Neuronal stem cell (in vitro differentiated cells): ENCODE measurements around the gene CDHR4.
A peak's percentile ranks its signal among the peaks of the same experiment; 100 is the strongest.

Source experiments
- DNase-seq: peaks from one replicate; pipeline ENCODE4 v3.0.0-alpha.2; 2013; ENCODE audit warnings: low spot score
- H2AFZ ChIP-seq: one replicate; pipeline ENCODE4 v1.6.1; 2013; ENCODE audit warnings: mild to moderate bottlenecking, low read length, inconsistent platforms
- H2AK5ac ChIP-seq: 2 replicates; pipeline ENCODE4 v1.6.1; 2013; ENCODE audit warnings: low read depth, mild to moderate bottlenecking, inconsistent platforms, low read length, moderate library complexity, mixed read lengths
- H2BK120ac ChIP-seq: 2 replicates; pipeline ENCODE4 v1.6.1; 2013; ENCODE audit warnings: low read depth, mild to moderate bottlenecking, inconsistent platforms, low read length, moderate library complexity, mixed read lengths
- H2BK12ac ChIP-seq: one replicate; pipeline ENCODE4 v1.6.1; 2013; ENCODE audit warnings: low read length, inconsistent platforms
- H2BK15ac ChIP-seq: 2 replicates; pipeline ENCODE4 v1.6.1; 2013; ENCODE audit warnings: mild to moderate bottlenecking, low read length, inconsistent platforms, mixed read lengths
- H2BK5ac ChIP-seq: one replicate; pipeline ENCODE4 v1.6.1; 2013; ENCODE audit warnings: inconsistent platforms, mild to moderate bottlenecking, low read length, moderate library complexity
- H3K14ac ChIP-seq: one replicate; pipeline ENCODE4 v1.6.1; 2013; ENCODE audit warnings: low read length, inconsistent platforms
- H3K18ac ChIP-seq: 2 replicates; pipeline ENCODE4 v1.6.1; 2013; ENCODE audit warnings: low read length, inconsistent platforms
- H3K23ac ChIP-seq: 2 replicates; pipeline ENCODE4 v1.6.1; 2013; ENCODE audit warnings: low read depth, mild to moderate bottlenecking, mixed read lengths, low read length, inconsistent platforms; ENCODE audit not compliant: poor library complexity
- H3K27ac ChIP-seq: replicated peaks from 3 replicates; pipeline ENCODE4 v1.5.1; 2013; ENCODE audit warnings: low read length, inconsistent platforms
- H3K27me3 ChIP-seq, 3 experiments: 2 replicates each; pipeline ENCODE4 v1.6.1; 2013; ENCODE audit warnings: low read length in 3 of 3, mild to moderate bottlenecking in 2 of 3, inconsistent platforms in 1 of 3, low read depth in 1 of 3, mixed read lengths in 1 of 3, moderate library complexity in 1 of 3; ENCODE audit not compliant: control insufficient read depth in 3 of 3, insufficient read depth in 3 of 3
- H3K36me3 ChIP-seq, 2 donors: replicated peaks in 1 of 2; 2 replicates each; pipeline ENCODE4 v1.6.1; 2013; ENCODE audit warnings: low read length in 2 of 2; ENCODE audit not compliant: control insufficient read depth in 2 of 2, insufficient read depth in 2 of 2
- H3K4ac ChIP-seq: 2 replicates; pipeline ENCODE4 v1.6.1; 2013; ENCODE audit warnings: inconsistent platforms, mild to moderate bottlenecking, low read length, moderate library complexity
- H3K4me1 ChIP-seq, 2 donors: 1 replicate in 1 of 2; 2 replicates in 1 of 2; pipeline ENCODE4 v1.6.1; 2013; ENCODE audit warnings: low read length in 2 of 2, low read depth in 1 of 2; ENCODE audit not compliant: control insufficient read depth in 2 of 2, insufficient read depth in 1 of 2
- H3K4me2 ChIP-seq: one replicate; pipeline ENCODE4 v1.6.1; 2013; ENCODE audit warnings: mild to moderate bottlenecking, low read length, inconsistent platforms; ENCODE audit not compliant: insufficient read depth, poor library complexity, severe bottlenecking
- H3K4me3 ChIP-seq, 2 donors: 2 replicates each; pipeline ENCODE4 v1.5.1; 2013; ENCODE audit warnings: low read length in 2 of 2, mild to moderate bottlenecking in 2 of 2, inconsistent platforms in 1 of 2, moderate library complexity in 1 of 2
- H3K79me1 ChIP-seq: one replicate; pipeline ENCODE4 v1.6.1; 2013; ENCODE audit warnings: low read depth, mild to moderate bottlenecking, inconsistent platforms, low read length, moderate library complexity
- H3K9ac ChIP-seq: one replicate; pipeline ENCODE4 v1.6.1; 2013; ENCODE audit warnings: mild to moderate bottlenecking, low read depth, low read length, inconsistent platforms; ENCODE audit not compliant: poor library complexity
- H3K9me3 ChIP-seq, 2 donors: replicated peaks in 1 of 2; 2 replicates each; pipeline versions ENCODE3 to v1.6.1; 2013; ENCODE audit warnings: low read length in 2 of 2, mild to moderate bottlenecking in 2 of 2, inconsistent platforms in 1 of 2, low read depth in 1 of 2, mixed read lengths in 1 of 2, moderate library complexity in 1 of 2; ENCODE audit not compliant: control insufficient read depth in 2 of 2, insufficient read depth in 1 of 2
- H4K8ac ChIP-seq: one replicate; pipeline ENCODE4 v1.6.1; 2013; ENCODE audit warnings: low read depth, mild to moderate bottlenecking, inconsistent platforms, low read length, moderate library complexity
- H4K91ac ChIP-seq: one replicate; pipeline ENCODE4 v1.6.1; 2013; ENCODE audit warnings: low read length, low read depth, mild to moderate bottlenecking, inconsistent platforms; ENCODE audit not compliant: poor library complexity
- WGBS, 2 donors: extraction: QIAGEN DNeasy Blood & Tissue Kit; methylation state at CpG; one replicate each; pipeline ENCODE4 v1.1.7; 2013; ENCODE audit warnings: missing lambda C conversion rate in 2 of 2, mixed read lengths in 1 of 2; ENCODE audit not compliant: insufficient read length in 2 of 2, insufficient replicate concordance in 1 of 2; ENCODE audit errors: extremely low coverage in 2 of 2; 5-methylcytosine and 5-hydroxymethylcytosine counted together

Gene CDHR4

DNA sequence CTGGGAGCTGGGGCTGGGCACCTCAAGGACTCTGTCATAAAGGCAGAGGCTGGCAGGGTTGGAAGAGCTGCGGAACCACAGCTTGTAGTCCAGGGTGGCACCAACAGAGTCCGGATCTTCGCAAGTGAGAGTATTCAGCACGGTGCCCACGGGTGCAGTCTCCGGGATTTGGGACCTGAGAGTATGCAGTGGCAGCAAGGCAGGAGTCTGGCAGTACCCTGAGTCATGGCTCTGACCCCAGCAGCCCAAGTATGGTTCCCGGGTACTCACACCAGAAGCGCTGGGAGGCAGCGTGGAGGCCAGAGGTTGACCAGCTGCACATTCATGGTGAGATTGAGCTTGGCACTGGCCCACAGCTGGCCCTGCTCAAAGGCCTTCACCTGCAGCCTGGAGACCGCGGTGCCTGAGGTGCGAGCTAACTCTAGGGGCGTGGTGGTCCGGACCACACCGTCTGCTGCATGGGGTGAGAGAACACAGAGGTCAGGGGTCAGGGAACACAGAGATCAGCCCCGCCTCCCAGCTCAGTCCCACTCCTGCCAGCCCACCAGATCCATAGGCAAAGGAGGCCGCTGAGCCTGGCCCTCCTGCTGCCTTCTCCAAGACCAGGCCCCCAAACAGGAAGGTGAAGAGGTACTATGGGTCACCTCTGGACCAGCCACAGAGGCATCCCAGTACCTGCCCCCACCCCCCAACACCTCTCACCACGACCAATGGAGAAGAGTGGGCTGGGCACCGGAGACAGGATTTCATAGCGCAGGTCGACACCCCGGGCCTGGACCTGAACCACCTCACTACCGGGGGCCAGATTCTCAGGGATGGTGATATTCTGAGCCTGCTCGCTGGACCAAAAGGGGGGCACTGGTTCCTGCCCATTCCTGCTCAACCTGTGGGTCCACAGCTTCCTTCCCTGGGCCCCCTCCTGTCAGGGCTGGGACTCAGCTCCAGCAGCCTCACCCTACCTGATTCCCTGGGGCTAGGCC, 4.5 kb downstream of the CDHR4 start:
- H4K8ac ChIP-seq: no peak overlapping the region
- no peak overlapping the region for H3K14ac ChIP-seq
- H3K4ac ChIP-seq: peak overlapping the region; percentile 68
- H3K18ac ChIP-seq: peak overlapping the region; percentile 40
- peak overlapping the region; percentile 3 for H2AFZ ChIP-seq
- peak overlapping the region; percentile 40 for H2AK5ac ChIP-seq
- DNase-seq: no peak
- no peak overlapping the region for H3K23ac ChIP-seq
- H2BK15ac ChIP-seq: peak overlapping the region; percentile 54
- H3K4me1 ChIP-seq: peaks cover 6 to 8% of the 10 kb centered on the region in 2 donors
- no peak overlapping the region for H2BK12ac ChIP-seq
- no CpG with 5 or more reads among the region's 24 CpGs for WGBS, 2 donors
- no peak overlapping the region for H3K4me3 ChIP-seq
- no peak overlapping the region for H2BK5ac ChIP-seq
- no peaks in the 10 kb centered on the region for H3K36me3 ChIP-seq
- no peak overlapping the region for H3K4me2 ChIP-seq
- H3K79me1 ChIP-seq: no peaks in the 10 kb centered on the region
- no peak overlapping the region for H3K27ac ChIP-seq
- peaks cover 0 to 23% (median 0%) of the 10 kb centered on the region in 3 experiments for H3K27me3 ChIP-seq
- H4K91ac ChIP-seq: no peak overlapping the region
- peak overlapping the region; percentile 57 for H3K9ac ChIP-seq
- H3K9me3 ChIP-seq: no peaks in the 10 kb centered on the region
- no peak overlapping the region for H2BK120ac ChIP-seq

DNA sequence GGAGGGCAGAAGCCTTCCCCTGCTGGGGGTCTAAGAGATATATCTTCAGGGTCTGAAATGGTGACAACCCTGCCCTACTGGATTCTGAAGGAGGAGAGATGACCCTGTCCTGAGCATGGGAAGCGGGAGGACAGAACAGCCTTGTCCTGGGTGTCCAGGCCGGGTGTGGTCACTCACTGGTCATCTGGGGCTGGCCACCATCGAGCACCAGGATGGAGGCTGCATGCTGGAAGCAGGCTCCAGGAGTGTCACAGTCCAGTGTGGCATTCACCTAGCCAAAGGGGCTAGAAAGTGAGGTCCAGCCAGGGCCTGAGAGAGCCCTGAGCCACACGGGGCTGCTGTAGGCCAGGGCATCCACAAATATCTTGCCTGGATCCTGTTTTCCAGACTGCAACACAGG, 5.2 kb downstream of the CDHR4 start:
- Histone ChIP-seq H2AFZ (no peak overlapping the region), H3K27me3 (peaks cover 0 to 23% (median 0%) of the 10 kb centered on the region in 3 experiments), H3K4me3 (no peak overlapping the region), H3K18ac (no peak overlapping the region), H3K9me3 (no peaks in the 10 kb centered on the region), H2BK120ac (no peak overlapping the region), H2BK12ac (no peak overlapping the region), H3K79me1 (no peaks in the 10 kb centered on the region), H3K4ac (no peak overlapping the region), H3K9ac (no peak overlapping the region), H2BK15ac (peak overlapping the region; percentile 4), H2AK5ac (no peak overlapping the region), H3K4me2 (no peak overlapping the region), H4K91ac (no peak overlapping the region), H2BK5ac (no peak overlapping the region), H3K23ac (no peak overlapping the region), H4K8ac (no peak overlapping the region), H3K36me3 (no peaks in the 10 kb centered on the region), H3K4me1 (peaks cover 7 to 8% of the 10 kb centered on the region in 2 donors), H3K27ac (no peak overlapping the region), H3K14ac (no peak overlapping the region)
- no peak for DNase-seq
- no CpG with 5 or more reads among the region's 4 CpGs for WGBS, 2 donors

GRCh38 chr3:49793486-49794085, 6.1 kb downstream of the CDHR4 start:
- Histone ChIP-seq H3K27ac (no peak overlapping the region), H3K23ac (peak overlapping the region; percentile 34), H2AK5ac (no peak overlapping the region), H3K9me3 (no peaks in the 10 kb centered on the region), H4K8ac (no peak overlapping the region), H3K36me3 (no peaks in the 10 kb centered on the region), H2BK12ac (no peak overlapping the region), H3K14ac (no peak overlapping the region), H2AFZ (no peak overlapping the region), H3K9ac (no peak overlapping the region), H2BK5ac (no peak overlapping the region), H2BK15ac (no peak overlapping the region), H2BK120ac (no peak overlapping the region), H3K4ac (no peak overlapping the region), H3K4me1 (peaks cover 7 to 8% of the 10 kb centered on the region in 2 donors), H3K79me1 (no peaks in the 10 kb centered on the region), H3K27me3 (peaks cover 0 to 16% (median 0%) of the 10 kb centered on the region in 3 experiments), H4K91ac (no peak overlapping the region), H3K4me2 (no peak overlapping the region), H3K18ac (peak overlapping the region; percentile 27), H3K4me3 (no peak overlapping the region)
- WGBS, 2 donors: no CpG with 5 or more reads among the region's 13 CpGs
- DNase-seq: no peak
